SK-N-SH (cell line): ENCODE results near the gene ZSCAN16. TPM values are rescaled to one million over a fixed set of nuclear protein-coding genes. Genes with fewer than 3 reads are reported as not detected.

Experiments
- CTCF ChIP-seq: fragments of 200-600 bp; sonication (generic); IDR thresholded peaks from 2 replicates; pipeline ENCODE4 v1.6.1; 2017; ENCODE audit warnings: antibody characterized with exemption, mild to moderate bottlenecking, moderate library complexity
- EP300 ChIP-seq, 2 experiments: IDR thresholded peaks; 2 replicates each; pipeline versions ENCODE4 v1.4.0 to v1.6.1; 2012; ENCODE audit warnings: borderline replicate concordance in 1 of 2, low read depth in 1 of 2, low read length in 1 of 2
- EZH2phosphoT487 ChIP-seq: fragments of 200-600 bp; sonication (generic); IDR thresholded peaks from 2 replicates; pipeline ENCODE4 v1.6.1; 2017; ENCODE audit warnings: low read depth, mixed run types, mild to moderate bottlenecking, antibody characterized with exemption, moderate library complexity, borderline replicate concordance
- FOSL2 ChIP-seq: IDR thresholded peaks from 2 replicates; pipeline ENCODE4 v1.4.0; 2012; ENCODE audit warnings: low read depth, mild to moderate bottlenecking, moderate library complexity, borderline replicate concordance
- FOXM1 ChIP-seq: IDR thresholded peaks from 2 replicates; pipeline ENCODE4 v1.4.0; 2012; ENCODE audit warnings: low read depth, mild to moderate bottlenecking
- GATA2 ChIP-seq: sonication (generic); formaldehyde crosslinking; IDR thresholded peaks from 2 replicates; pipeline ENCODE4 v1.5.0; 2020; ENCODE audit warnings: mild to moderate bottlenecking, missing genetic modification reagents
- JUND ChIP-seq: IDR thresholded peaks from 2 replicates; pipeline ENCODE4 v1.4.0; 2012
- MXI1 ChIP-seq: IDR thresholded peaks from 2 replicates; pipeline ENCODE4 v1.6.1; 2012; ENCODE audit warnings: mild to moderate bottlenecking, low read depth, low read length, improper control_type of control experiment
- NRF1 ChIP-seq: IDR thresholded peaks from 2 replicates; pipeline ENCODE4 v1.6.1; 2012; ENCODE audit warnings: low read depth, mild to moderate bottlenecking, low read length
- RAD21 ChIP-seq: IDR thresholded peaks from 2 replicates; pipeline ENCODE4 v1.6.1; 2012; ENCODE audit warnings: mild to moderate bottlenecking, low read length
- RCOR1 ChIP-seq: fragments of 150-350 bp; IDR thresholded peaks from 2 replicates; pipeline ENCODE4 v1.6.1; 2017; ENCODE audit warnings: antibody characterized with exemption, low read length
- RXRA ChIP-seq: IDR thresholded peaks from 2 replicates; pipeline ENCODE4 v1.4.0; 2012; ENCODE audit warnings: low read depth, mild to moderate bottlenecking, borderline replicate concordance
- SIN3A ChIP-seq: IDR thresholded peaks from 2 replicates; pipeline ENCODE4 v1.6.1; 2012; ENCODE audit warnings: low read depth, mild to moderate bottlenecking, low read length, moderate library complexity, borderline replicate concordance
- TAF1 ChIP-seq: IDR thresholded peaks from 2 replicates; pipeline ENCODE4 v1.6.1; 2012; ENCODE audit warnings: low read depth, mild to moderate bottlenecking, low read length, moderate library complexity, borderline replicate concordance
- TEAD4 ChIP-seq: IDR thresholded peaks from 2 replicates; pipeline ENCODE4 v1.4.0; 2012; ENCODE audit warnings: mild to moderate bottlenecking, borderline replicate concordance; ENCODE audit not compliant: insufficient read depth
- USF1 ChIP-seq: IDR thresholded peaks from 2 replicates; pipeline ENCODE4 v1.4.0; 2012; ENCODE audit warnings: low read depth, borderline replicate concordance
- USF2 ChIP-seq: fragments of 150-350 bp; IDR thresholded peaks from 2 replicates; pipeline ENCODE4 v1.6.1; 2017; ENCODE audit warnings: antibody characterized with exemption, low read length, low read depth, borderline replicate concordance
- YY1 ChIP-seq: IDR thresholded peaks from 2 replicates; pipeline ENCODE4 v1.4.0; 2012; ENCODE audit warnings: low read depth, mild to moderate bottlenecking
- ZBTB33 ChIP-seq: IDR thresholded peaks from 2 replicates; pipeline ENCODE4 v1.4.0; 2012; ENCODE audit warnings: low read depth, borderline replicate concordance
- polyA plus RNA-seq, 3 experiments: library from polyadenylated mRNA; depleted of rRNA; stranded (reverse); fragments of >200 nt; gene quantifications; 2 replicates each; pipeline ENCODE4 v1.2.3, GENCODE V29; 2012

ZSCAN16 gene
- polyA plus RNA-seq, 1 of the 3 experiments (the other 2 are of a cell fraction), result 3.7 TPM

GRCh38 chr6:28141500-28142329 is 17.3 kb downstream of the ZSCAN16 start, which contains the start of gene ZKSCAN8 (continued):
- TF ChIP-seq CTCF (no peak), FOSL2 (no peak), NRF1 (peak; percentile 7; the same call in 1 of the 2 replicates), EP300 (IDR thresholded peaks at IDR 0.05; ENCODE audit: borderline replicate concordance in 1 of 2, low read depth in 1 of 2, low read length in 1 of 2) (no peak), FOXM1 (no peak), RXRA (no peak), ZBTB33 (no peak), TEAD4 (no peak), MXI1 (peak; percentile 82; the same call in 1 of the 2 replicates), TAF1 (peak; percentile 95), RAD21 (no peak), JUND (no peak), USF2 (no peak), YY1 (peak; percentile 60; the same call in 1 of the 2 replicates), EZH2phosphoT487 (no peak), SIN3A (peak; percentile 89), GATA2 (CRISPR knock-in tag) (peak; percentile 55), USF1 (no peak), RCOR1 (no peak)
